A204.1 (cell line): ENCODE data around the gene ZNG1A.
"Not testable (repeated sequence)": the region's sequence is repeated elsewhere in the genome, so short reads cannot be mapped to it uniquely, and the experiment has no call there.

ENCODE experiments used
- FAIRE-seq: peaks from 2 replicates; lab custom pipeline; 2012; peaks lifted over from hg19 to GRCh38; lab: Jason Lieb, UNC

Gene ZNG1A

DNA sequence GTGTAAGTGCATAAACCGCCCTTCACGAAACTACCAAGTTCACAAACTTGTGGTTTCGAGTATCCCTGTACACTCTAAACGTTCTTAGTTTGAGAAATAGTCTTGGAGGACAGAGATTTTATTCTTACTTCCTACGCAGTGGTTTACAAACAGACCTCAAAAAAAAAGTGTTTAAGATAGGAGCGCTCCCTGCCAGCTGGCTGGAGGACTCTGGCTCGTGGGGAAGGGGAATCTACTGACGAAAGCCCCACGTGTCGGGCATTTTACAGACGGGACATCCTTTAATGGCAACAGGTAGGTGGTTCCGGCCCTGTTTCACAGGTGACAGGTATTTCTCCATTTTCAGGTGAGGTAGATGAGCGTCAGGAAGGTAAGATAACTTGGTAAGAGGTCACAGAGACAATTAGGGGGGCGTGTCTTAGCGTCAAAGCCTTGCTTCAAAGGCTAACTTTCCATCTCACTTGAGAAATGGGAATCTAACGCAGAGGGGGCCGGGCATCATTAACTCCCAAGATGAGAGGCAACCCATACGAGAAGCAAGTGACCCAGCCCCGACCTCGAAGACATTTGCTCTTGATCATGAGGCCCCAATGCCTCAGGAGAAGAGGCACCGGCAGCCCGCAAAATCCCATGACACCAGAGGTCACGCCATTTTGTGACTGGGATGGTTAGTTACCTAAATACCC is 573 bp downstream of the ZNG1A start:
- FAIRE-seq, result not testable (repeated sequence)

DNA sequence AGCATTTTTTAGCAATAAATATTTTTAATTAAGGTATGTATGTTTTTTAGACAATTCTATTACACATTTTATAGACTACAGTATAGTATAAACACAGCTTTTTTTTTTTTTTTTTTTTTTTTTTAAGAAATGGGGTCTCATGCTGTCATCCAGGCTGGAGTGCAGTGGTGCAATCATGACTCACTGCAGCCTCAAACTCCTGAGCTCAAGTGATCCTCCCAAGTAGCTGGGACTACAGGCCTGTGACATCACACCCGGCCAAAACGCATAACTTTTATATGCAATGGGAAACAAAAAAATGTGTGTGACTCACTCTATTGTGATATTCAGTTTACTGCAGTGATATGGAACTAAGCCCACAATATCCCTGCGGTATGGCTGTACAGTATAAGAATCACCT is 9.1 kb downstream of the ZNG1A start:
- not testable (repeated sequence) for FAIRE-seq

DNA sequence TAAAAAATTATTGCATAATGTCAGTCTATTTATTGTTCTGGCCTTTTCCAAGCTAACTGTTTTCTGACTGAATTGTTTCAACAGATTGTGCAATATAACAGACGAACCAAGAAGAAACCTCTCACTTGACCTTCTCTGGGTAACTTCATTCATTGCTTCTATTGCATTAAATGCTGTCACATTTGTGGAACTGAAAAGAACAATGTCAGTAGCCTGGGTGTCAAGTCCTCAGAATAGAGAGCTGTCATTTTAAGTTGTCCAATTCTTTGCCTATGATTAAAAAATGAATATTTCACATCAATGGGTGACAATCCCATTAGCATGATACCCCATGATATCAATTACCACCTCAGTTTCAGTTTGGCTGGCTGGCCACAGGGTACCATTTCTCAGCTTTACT is 19.0 kb downstream of the ZNG1A start:
- not testable (repeated sequence) for FAIRE-seq

DNA sequence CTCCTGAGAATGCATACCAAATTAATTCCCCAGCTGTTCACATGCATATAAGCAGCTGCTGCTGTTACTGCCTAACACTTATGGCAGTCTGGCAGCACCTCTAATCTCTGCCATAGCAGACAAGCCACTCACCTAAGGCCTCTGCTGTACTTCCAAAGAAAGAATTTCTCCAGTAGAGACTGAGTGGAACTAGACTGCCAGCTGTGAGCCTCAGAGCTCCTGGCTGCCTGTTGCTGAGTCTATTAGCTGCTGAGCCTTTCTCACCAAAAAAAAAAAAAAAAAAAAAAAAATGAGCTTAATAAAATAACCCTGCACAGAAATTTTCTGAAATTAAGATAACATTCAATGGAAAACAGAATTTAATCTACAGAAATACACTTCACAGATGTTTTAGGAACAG is 27.7 kb downstream of the ZNG1A start:
- not testable (repeated sequence) for FAIRE-seq

DNA sequence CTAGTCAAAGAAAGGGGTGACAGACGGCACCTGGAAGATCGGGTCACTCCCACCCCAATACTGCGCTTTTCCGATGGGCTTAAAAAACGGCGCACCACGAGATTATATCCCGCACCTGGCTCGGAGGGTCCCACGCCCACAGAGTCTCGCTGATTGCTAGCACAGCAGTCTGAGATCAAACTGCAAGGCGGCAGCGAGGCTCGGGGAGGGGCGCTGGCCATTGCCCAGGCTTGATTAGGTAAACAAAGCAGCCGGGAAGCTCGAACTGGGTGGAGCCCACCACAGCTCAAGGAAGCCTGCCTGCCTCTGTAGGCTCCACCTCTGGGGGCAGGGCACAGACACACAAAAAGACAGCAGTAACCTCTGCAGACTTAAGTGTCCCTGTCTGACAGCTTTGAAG is 39.0 kb downstream of the ZNG1A start:
- not testable (repeated sequence) for FAIRE-seq

- FAIRE-seq, result not testable (repeated sequence)
These were observed 60.8 kb downstream of the ZNG1A start, which contains the start of gene FOXD4 for GRCh38 chr9:117995-118467. TSS of gene FOXD4 (minus strand) at chr9:118417. CDS start at chr9:118119, 298 bp downstream.

GRCh38 chr9:117144-117994 is 61.5 kb downstream of the ZNG1A start:
- FAIRE-seq, result not testable (repeated sequence)

- not testable (repeated sequence) for FAIRE-seq
These were observed 62.4 kb downstream of the ZNG1A start for GRCh38 chr9:116239-117077.

DNA sequence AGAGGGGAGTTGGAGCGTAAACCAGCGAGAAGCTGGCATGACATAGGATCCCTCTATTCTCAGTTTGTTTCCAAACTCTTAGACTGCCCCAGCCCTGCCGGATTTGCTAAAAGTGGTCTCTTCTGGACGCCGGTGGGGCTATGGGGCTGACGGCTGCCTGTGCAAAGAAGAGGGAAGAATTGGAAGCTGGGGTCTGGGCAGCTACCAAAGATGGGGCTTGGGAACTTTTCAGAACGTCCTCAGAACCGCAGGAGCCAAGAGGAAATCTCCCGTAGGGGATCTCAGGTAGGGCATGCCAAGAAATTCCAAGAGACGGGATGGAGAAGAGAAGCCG is 63.8 kb downstream of the ZNG1A start:
- FAIRE-seq, result not testable (repeated sequence)

DNA sequence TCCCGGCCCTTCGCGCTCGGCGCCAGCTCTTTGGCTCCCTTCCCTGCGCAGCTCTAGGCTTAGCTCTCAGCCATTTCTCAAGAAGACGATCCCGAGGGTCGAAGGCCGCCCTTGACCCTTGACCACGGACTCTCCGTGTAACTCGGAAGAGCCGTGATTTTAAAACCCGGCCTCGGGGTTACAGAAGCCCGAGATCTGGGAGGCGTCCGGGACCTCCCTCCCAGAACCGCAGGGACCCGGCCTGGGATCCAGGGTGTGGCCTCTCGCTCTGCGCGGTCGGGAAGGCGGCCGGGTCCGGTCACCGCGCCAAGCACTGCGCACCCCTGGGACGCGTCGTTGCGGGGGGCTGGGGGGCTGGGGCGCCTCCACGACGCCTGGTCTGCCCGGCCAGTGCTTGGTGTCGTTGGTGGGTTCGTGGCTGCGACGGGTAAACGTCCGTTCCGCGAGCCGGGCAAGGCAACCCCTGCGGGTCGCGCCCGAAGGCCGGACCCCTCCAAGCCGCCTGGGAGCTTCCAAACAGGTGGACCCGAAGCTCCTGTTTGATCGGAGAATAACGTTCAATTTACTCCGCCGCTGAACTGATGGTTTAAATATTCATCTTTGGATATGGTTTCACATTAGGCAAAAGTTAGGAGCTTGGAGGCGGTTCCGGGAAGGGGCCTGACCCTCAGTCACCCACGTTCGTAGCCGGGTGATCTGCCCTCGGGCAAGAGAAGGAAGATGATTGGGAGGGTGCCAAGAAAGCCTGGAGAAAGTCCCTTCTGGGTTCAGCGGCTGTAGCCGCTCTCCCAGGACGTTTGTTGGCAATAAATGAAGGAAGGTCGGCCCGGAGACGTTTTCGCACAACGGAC is 64.4 kb downstream of the ZNG1A start:
- not testable (repeated sequence) for FAIRE-seq

DNA sequence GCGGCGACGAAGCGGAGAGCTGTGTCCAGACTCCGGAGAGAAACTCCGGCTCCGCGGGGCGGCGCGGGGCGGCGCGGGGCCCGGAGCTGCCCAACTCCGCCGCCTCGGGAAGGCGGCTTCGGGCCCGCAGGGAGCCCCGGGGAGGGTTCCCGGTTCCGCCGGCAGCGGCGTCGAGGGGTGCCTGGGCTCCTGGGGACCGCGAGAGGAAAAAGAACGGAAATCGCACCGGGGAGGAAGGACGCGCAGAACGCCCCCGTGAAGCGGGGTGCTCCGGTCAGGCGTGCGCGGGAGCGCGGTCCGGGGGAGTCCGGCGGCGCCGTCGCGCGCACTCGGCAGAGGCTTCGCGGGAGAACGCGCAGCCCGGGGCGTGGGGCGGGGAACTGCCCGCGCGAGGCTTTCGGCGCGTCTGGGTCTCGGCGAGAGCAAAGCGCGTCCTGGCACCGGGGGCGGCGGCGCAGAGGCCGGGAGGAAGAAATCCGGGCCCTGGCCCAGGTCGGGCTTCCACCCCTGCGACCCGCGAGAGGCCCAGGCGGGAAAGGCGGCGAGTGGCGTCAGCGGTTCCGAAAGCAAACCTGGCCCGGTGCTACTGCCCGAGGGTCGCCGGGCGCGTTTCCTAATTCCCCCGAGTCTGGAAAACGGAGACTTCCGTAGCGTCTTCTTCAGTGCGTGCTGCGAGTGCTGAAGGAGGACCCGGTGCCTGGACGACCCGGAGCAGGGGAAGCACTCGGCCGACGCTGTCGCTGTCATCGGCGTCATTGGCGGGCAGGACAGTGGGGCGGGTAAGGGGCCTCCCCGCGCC is 65.2 kb downstream of the ZNG1A start:
- not testable (repeated sequence) for FAIRE-seq

- FAIRE-seq, result not testable (repeated sequence)
These were observed 66.0 kb downstream of the ZNG1A start for GRCh38 chr9:112589-113467.

DNA sequence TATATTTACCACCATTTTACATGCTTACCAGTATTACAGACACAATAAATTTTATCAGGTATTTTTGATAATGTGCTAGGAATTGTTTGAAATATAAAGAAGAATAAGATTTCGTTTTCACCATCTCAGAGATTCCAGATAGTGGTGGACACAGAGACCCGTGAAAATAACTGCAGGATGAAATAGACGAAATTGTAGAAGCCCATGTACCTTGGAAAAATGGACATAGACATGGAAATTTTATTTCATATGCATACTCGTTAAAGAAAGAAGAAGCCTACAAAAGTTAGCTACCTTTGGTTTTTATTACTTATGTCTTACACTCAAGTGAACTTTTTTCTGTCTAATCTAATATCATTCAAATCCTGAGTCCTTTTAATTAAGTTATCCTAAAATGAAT is 68.2 kb downstream of the ZNG1A start:
- not testable (repeated sequence) for FAIRE-seq

- not testable (repeated sequence) for FAIRE-seq
These were observed 69.3 kb downstream of the ZNG1A start for GRCh38 chr9:109540-109939.

DNA sequence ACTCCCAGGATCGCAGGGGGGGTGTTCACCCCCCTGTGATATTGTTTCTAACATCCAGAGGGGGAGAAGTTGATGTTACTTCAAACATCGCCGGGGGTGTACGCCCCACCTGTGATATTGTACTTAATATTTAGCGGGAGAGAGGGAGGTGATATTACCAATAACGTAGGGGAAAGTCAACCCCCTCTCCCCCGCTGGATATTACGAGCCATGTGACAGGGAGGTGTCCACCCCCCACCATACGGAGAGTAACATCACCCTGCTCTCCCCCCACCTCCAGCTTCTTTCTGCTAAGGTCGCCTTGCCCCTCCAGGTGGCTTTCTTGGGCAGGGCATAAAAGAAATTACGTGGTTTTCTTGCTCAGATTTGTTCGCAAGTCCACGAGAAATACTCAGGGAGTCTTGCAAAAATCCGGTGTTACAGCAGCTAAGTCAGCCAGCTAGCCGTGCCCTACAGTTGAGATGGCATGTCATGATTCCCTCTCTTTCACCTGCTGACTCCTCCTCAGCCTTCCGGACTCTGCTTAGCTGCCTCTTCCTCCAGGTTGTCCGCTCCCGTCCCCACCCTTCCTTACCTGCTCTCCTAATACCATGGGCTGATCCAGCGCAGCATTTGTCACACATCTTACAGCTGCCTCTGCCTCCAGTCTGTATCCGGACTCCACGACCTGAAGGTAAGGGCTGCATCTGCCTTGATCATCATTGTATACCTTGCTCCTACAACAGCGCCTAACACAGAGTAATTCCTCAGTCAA is 69.9 kb downstream of the ZNG1A start:
- not testable (repeated sequence) for FAIRE-seq

DNA sequence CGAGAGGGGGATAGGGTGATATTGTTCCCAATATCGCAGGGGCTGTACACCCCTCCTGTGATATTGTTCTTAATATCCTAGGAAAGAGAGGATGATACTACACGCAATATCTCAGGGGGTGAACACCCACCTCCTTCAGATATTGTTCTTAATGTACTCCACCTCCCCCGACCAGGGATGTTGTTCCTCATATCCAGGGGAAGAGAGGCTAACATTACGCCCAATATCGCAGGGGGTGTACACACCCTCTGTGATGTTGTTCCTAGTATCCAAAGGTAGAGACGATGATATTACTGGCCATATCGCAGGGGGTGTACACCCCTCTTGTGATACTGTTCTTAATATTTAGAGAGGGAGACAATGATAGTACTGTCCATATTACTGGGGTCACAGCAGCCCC is 72.9 kb downstream of the ZNG1A start:
- FAIRE-seq, result not testable (repeated sequence)

GRCh38 chr9:100430-100829 is 78.4 kb downstream of the ZNG1A start:
- not testable (repeated sequence) for FAIRE-seq

DNA sequence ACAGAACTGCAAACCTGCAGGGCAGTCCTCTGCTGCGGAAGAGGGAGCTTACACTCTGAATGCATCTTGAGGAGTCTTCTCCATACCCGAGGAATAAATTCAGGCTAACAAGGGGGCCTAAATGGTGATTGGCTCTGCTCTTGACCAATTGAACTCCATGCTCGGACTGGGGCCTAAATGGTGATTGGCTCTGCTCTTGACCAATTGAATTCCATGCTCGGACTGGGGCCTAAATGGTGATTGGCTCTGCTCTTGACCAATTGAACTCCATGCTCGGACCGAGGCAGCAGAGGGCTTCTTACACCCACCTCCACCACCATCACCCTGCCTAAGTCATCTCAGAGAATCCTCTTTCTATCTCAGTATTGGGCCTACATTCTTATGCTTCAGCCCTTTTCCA is 79.0 kb downstream of the ZNG1A start:
- not testable (repeated sequence) for FAIRE-seq

DNA sequence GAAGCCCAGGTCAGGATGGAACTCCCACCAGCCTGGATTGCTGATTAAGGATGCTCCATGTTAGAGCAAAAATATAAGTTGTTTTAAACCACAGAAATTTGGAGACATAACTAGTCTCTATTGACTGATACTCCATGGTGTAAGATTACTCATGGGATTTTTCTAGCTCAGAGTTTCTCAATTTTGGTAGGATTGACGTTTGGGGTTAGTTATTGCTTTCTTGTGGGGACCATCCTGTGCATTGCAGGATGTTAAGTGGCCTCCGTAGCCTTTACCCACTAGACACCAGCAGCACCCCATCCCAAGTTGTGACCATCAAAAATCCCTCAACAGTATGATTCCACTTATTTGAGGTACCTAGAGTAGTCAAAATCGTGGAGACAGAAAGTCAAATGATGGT is 80.1 kb downstream of the ZNG1A start:
- FAIRE-seq, result not testable (repeated sequence)
